OCI-LY3 (cell line): ENCODE results near the gene VSX1.

Source experiments
- H2AFZ ChIP-seq: fragments of 200-600, 300-600 bp; shearing (Covaris generic); 2 replicates; pipeline ENCODE4 v1.6.0; 2014; ENCODE audit warnings: antibody characterized with exemption, low read depth, low read length
- H3K27ac ChIP-seq: fragments of 200-600, 300-600 bp; sonication (generic); 2 replicates; pipeline ENCODE4 v1.5.1; 2014; ENCODE audit warnings: mild to moderate bottlenecking, low read length, moderate library complexity, mixed read lengths
- H3K27me3 ChIP-seq: fragments of 200-600, 300-600 bp; sonication (generic); 2 replicates; pipeline ENCODE4 v1.6.1; 2014; ENCODE audit warnings: low read depth, low read length, mixed read lengths
- H3K36me3 ChIP-seq: fragments of 200-600, 300-600 bp; sonication (generic); replicated peaks from 2 replicates; pipeline ENCODE3; 2014; ENCODE audit warnings: low read depth, low read length, mixed read lengths
- H3K4me1 ChIP-seq: fragments of 300-600, 200-600 bp; sonication (generic); 2 replicates; pipeline ENCODE4 v1.6.1; 2014; ENCODE audit warnings: low read length, mixed read lengths
- H3K4me2 ChIP-seq: fragments of 200-600, 300-600 bp; sonication (generic); 2 replicates; pipeline ENCODE4 v1.6.1; 2014; ENCODE audit warnings: low read length, mixed read lengths
- H3K4me3 ChIP-seq: fragments of 300-600, 200-600 bp; sonication (generic); 2 replicates; pipeline ENCODE4 v1.5.1; 2014; ENCODE audit warnings: antibody characterized with exemption, mild to moderate bottlenecking, low read length, moderate library complexity
- H3K79me2 ChIP-seq: fragments of 300-600, 200-600 bp; shearing (Covaris generic); 2 replicates; pipeline ENCODE4 v1.6.1; 2014; ENCODE audit warnings: mild to moderate bottlenecking, low read length, mixed read lengths
- H3K9ac ChIP-seq: fragments of 300-600, 200-600 bp; shearing (Covaris generic); 2 replicates; pipeline ENCODE4 v1.6.0; 2014; ENCODE audit warnings: mild to moderate bottlenecking, low read length, moderate library complexity
- H3K9me3 ChIP-seq: fragments of 200-600, 300-600 bp; shearing (Covaris generic); 2 replicates; pipeline ENCODE4 v1.6.1; 2014; ENCODE audit warnings: low read length, mixed read lengths; ENCODE audit not compliant: insufficient read depth
- H4K20me1 ChIP-seq: fragments of 200-600, 300-600 bp; sonication (generic); 2 replicates; pipeline ENCODE4 v1.6.1; 2016; ENCODE audit warnings: low read length, mixed read lengths; ENCODE audit not compliant: insufficient read depth
- CTCF ChIP-seq: fragments of 200-600, 300-600 bp; sonication (generic); IDR thresholded peaks from 2 replicates; pipeline ENCODE4 v1.5.1; 2014; ENCODE audit warnings: antibody characterized with exemption, low read length, low read depth
- EZH2phosphoT487 ChIP-seq: fragments of 200-600 bp; shearing (Covaris generic); IDR thresholded peaks from 2 replicates; pipeline ENCODE4 v1.6.1; 2018; ENCODE audit warnings: antibody characterized with exemption, mixed run types, low read depth

VSX1 gene

GRCh38 chr20:25054096-25054820 is 27.7 kb downstream of the VSX1 start:
- H3K79me2 ChIP-seq: peaks cover 21% of the 10 kb centered on the region

GRCh38 chr20:25053255-25054031 is 28.5 kb downstream of the VSX1 start:
- Histone ChIP-seq H3K79me2 (peaks cover 21% of the 10 kb centered on the region), H3K4me3 (peak overlapping the region; percentile 59), H4K20me1 (peaks cover 31% of the 10 kb centered on the region; the same call in 1 of the 2 replicates), H3K36me3 (peaks cover 3% of the 10 kb centered on the region), H3K27ac (no peak overlapping the region), H3K9ac (no peak overlapping the region), H3K4me2 (peak overlapping the region; percentile 77), H3K9me3 (no peaks in the 10 kb centered on the region), H2AFZ (no peak overlapping the region), H3K4me1 (peaks cover 34% of the 10 kb centered on the region), H3K27me3 (peaks cover 9% of the 10 kb centered on the region; the same call in 1 of the 2 replicates)
- no peak for TF ChIP-seq CTCF
- TF ChIP-seq EZH2phosphoT487: no peak

More at GRCh38 chr20:25054096-25054820, 27.7 kb downstream of the VSX1 start:
- no peak overlapping the region for H3K9ac ChIP-seq
- H3K9me3 ChIP-seq: no peaks in the 10 kb centered on the region
- no peak overlapping the region for H3K27ac ChIP-seq
- H4K20me1 ChIP-seq: peaks cover 31% of the 10 kb centered on the region; the same call in 1 of the 2 replicates
- no peak overlapping the region for H3K4me2 ChIP-seq
- TF ChIP-seq EZH2phosphoT487 (no peak), CTCF (no peak)
- H3K36me3 ChIP-seq: peaks cover 3% of the 10 kb centered on the region
- peaks cover 41% of the 10 kb centered on the region for H3K4me1 ChIP-seq
- no peak overlapping the region for H2AFZ ChIP-seq
- H3K4me3 ChIP-seq: no peak overlapping the region
- H3K27me3 ChIP-seq: peaks cover 17% of the 10 kb centered on the region

GRCh38 chr20:25052255-25053194 is 29.4 kb downstream of the VSX1 start:
- Histone ChIP-seq H3K36me3 (peaks cover 3% of the 10 kb centered on the region), H3K4me3 (peak overlapping the region; percentile 59), H3K27me3 (peaks cover 8% of the 10 kb centered on the region; the same call in 1 of the 2 replicates), H3K9me3 (no peaks in the 10 kb centered on the region), H3K79me2 (peaks cover 21% of the 10 kb centered on the region), H3K9ac (no peak overlapping the region), H3K4me1 (peaks cover 32% of the 10 kb centered on the region), H3K27ac (no peak overlapping the region), H3K4me2 (peak overlapping the region; percentile 77), H4K20me1 (peaks cover 31% of the 10 kb centered on the region; the same call in 1 of the 2 replicates), H2AFZ (no peak overlapping the region)
- TF ChIP-seq CTCF (no peak), EZH2phosphoT487 (no peak)
